Left lung (tissue), 10 donors: ENCODE measurements around the gene ACTR3C. TPM values are rescaled to one million over a fixed set of nuclear protein-coding genes. Genes with fewer than 3 reads are reported as not detected.
"Not testable (repeated sequence)": the region's sequence is repeated elsewhere in the genome, so short reads cannot be mapped to it uniquely, and the experiment has no call there.

Experiments
- ATAC-seq: fragments of 200-7000 bp; cut with Tn5 transposase; one replicate; pipeline ENCODE4 v1.9.1; 2020; ENCODE audit warnings: moderate library complexity
- DNase-seq, 4 donors: peaks; one replicate each; pipeline ENCODE4 v3.0.0-alpha.2; 2013 to 2020
- H3K27ac ChIP-seq, 2 donors: fragments of 200-600 bp; sonication (generic) in 1 of 2; one replicate each; pipeline versions ENCODE4 v1.5.0 to v1.8.0; 2020 to 2021
- H3K27me3 ChIP-seq, 2 donors: fragments of 200-600 bp; sonication (generic) in 1 of 2; one replicate each; pipeline versions ENCODE4 v1.5.0 to v1.8.0; 2020 to 2021
- H3K36me3 ChIP-seq, 2 donors: fragments of 200-600 bp; sonication (generic) in 1 of 2; one replicate each; pipeline versions ENCODE4 v1.5.0 to v1.8.0; 2020 to 2021
- H3K4me1 ChIP-seq, 2 donors: fragments of 200-600 bp; one replicate each; pipeline ENCODE4 v1.8.0; 2021
- H3K4me3 ChIP-seq, 2 donors: fragments of 200-600 bp; sonication (generic) in 1 of 2; one replicate each; pipeline versions ENCODE4 v1.5.0 to v1.8.0; 2020 to 2021; ENCODE audit warnings: mild to moderate bottlenecking in 1 of 2
- H3K9me3 ChIP-seq, 2 donors: fragments of 200-600 bp; sonication (generic) in 1 of 2; one replicate each; pipeline versions ENCODE4 v1.5.0 to v1.8.0; 2020 to 2021
- intact Hi-C, 2 donors: fragments of 100-400 bp; cut with DNase I; formaldehyde crosslinking; loops; one replicate each; pipeline versions ENCODE4 v1.11.2 to v1.14.2; 2022
- polyA plus RNA-seq, 6 donors: library from polyadenylated mRNA; unstranded; fragments of 120-200 nt; gene quantifications; one replicate each; pipeline ENCODE4 v1.2.1, GENCODE V29; 2013; ENCODE audit not compliant: insufficient read length in 6 of 6
- total RNA-seq, 2 donors: library from RNA; stranded (reverse); fragmentation: NEBNext Ultra II Directional; extraction: Animal tissue kit (Norgen Biotek cat#: 25700); gene quantifications; one replicate each; pipeline ENCODE4 v1.2.1, GENCODE V29; 2021
- TF ChIP-seq, protein P1 (sequence below), 2 donors: fragments of 200-600 bp; sonication (generic) in 1 of 2; IDR thresholded peaks; one replicate each; pipeline versions ENCODE4 v1.5.0 to v1.8.0; 2021; ENCODE audit warnings: antibody characterized with exemption in 2 of 2
- donor health status: DM: no; HTN: yes; CAD: no.
- donor health status: DM: no; HTN: no; CAD: no.

Gene ACTR3C
- total and polyA plus RNA-seq, 8 donors: 3.4 to 25.1 (median 6.1) TPM

DNA sequence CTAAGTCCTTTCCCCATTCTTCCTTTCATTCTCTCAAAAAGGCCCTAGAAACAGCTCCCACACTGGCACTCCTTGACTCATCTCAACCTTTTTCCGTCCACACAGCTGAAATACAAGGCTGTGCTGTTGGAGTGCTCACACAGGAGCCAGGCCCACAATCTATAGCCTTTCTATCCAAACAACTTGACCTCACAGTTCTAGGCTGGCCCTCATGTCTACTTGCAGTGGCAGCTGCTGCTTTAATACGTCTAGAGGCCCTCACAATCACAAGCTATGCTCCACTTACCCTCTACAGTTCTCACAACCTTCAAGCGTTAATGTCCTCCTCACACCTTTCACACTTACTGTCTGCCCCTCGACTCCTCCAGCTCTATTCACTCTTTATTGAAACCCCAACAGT, 12.2 kb downstream of the ACTR3C start:
- Histone ChIP-seq H3K36me3 (no peaks in the 10 kb centered on the region), H3K4me1 (no peaks in the 10 kb centered on the region), H3K27me3 (no peaks in the 10 kb centered on the region), H3K27ac (no peak overlapping the region), H3K9me3 (no peaks in the 10 kb centered on the region), H3K4me3 (no peak overlapping the region)
- no peak for ATAC-seq
- intact Hi-C loops: no loop called here
- TF ChIP-seq, protein P1, sequence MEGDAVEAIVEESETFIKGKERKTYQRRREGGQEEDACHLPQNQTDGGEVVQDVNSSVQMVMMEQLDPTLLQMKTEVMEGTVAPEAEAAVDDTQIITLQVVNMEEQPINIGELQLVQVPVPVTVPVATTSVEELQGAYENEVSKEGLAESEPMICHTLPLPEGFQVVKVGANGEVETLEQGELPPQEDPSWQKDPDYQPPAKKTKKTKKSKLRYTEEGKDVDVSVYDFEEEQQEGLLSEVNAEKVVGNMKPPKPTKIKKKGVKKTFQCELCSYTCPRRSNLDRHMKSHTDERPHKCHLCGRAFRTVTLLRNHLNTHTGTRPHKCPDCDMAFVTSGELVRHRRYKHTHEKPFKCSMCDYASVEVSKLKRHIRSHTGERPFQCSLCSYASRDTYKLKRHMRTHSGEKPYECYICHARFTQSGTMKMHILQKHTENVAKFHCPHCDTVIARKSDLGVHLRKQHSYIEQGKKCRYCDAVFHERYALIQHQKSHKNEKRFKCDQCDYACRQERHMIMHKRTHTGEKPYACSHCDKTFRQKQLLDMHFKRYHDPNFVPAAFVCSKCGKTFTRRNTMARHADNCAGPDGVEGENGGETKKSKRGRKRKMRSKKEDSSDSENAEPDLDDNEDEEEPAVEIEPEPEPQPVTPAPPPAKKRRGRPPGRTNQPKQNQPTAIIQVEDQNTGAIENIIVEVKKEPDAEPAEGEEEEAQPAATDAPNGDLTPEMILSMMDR (IDR thresholded peaks at IDR 0.05): no peak
- no peak for DNase-seq

DNA sequence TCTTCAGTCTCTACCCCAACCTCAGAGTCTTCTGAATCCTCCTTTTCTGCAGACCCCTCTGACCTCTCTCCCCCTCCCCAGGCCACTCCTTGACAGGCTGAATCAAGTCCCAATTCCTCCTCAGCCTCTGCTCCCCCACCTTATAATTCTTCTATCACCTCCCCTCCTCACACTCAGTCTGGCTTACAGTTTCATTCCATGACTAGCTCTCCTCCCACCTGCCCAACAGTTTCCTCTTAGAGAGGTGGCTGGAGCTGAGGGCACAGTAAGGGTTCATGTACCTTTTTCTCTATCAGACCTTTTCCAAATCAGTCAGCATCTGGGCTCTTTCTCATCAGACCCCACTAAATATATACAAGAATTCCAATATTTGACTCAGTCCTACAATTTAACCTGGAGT, 14.8 kb downstream of the ACTR3C start:
- Histone ChIP-seq H3K4me1 (peaks cover 3 to 7% of the 10 kb centered on the region in 2 donors), H3K27ac (peak overlapping the region in 1 of 2 donors; percentile 39), H3K9me3 (no peaks in the 10 kb centered on the region), H3K36me3 (no peaks in the 10 kb centered on the region), H3K27me3 (no peaks in the 10 kb centered on the region), H3K4me3 (peak overlapping the region in 1 of 2 donors; percentile 14)
- TF ChIP-seq, protein P1 (IDR thresholded peaks at IDR 0.05): no peak
- intact Hi-C loops: no loop called here
- ATAC-seq (no peak), DNase-seq (no peak)

DNA sequence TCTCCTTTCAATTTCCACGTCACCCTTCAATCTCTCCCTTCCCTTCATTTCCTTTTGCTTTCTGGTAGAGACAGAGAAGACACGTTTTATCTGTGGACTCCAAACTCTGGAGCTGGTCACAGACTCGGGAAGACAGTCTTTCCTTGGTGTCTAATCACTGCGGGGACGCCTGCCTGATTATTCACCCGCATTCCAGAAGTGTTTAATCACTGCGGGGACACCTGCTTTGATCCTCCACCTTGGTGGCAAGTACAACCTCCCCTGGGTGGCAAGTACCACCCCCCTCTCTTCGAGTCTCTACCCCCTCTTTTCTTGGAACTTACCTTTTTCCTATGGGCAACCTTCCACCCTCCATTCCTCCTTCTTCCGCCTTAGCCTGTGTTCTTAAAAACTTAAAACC, 15.4 kb downstream of the ACTR3C start:
- no peak overlapping the region for H3K4me3 ChIP-seq
- intact Hi-C loops: no loop called here

DNA sequence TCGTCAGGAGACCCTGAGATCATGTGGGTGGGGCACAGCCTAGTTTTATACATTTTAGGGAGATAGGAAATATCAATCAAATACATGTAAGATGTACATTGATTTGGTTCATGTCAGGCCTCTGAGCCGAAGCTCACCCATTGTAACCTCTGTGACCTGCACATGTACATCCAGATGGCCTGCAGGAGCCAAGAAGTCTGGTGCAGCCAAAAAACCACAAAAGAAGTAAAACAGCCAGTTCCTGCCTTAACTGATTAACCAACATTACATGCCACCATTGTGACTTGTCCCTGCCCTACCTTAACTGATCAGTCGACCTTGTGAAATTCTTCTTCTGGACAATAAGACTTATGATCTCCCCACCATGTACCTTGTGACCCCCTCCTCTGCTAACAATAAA, 16.2 kb downstream of the ACTR3C start:
- TF ChIP-seq, protein P1 (IDR thresholded peaks at IDR 0.05): no peak
- no peak overlapping the region for H3K27ac ChIP-seq
- no peaks in the 10 kb centered on the region for H3K36me3 ChIP-seq
- ATAC-seq: no peak
- no peak for DNase-seq
- H3K4me1 ChIP-seq: peaks cover 3 to 7% of the 10 kb centered on the region in 2 donors
- H3K9me3 ChIP-seq: no peaks in the 10 kb centered on the region
- H3K27me3 ChIP-seq: no peaks in the 10 kb centered on the region
- no peak overlapping the region for H3K4me3 ChIP-seq
- intact Hi-C loops: no loop called here

More for the DNA sequence above, 15.4 kb downstream of the ACTR3C start:
- Histone ChIP-seq H3K27me3 (no peaks in the 10 kb centered on the region), H3K9me3 (no peaks in the 10 kb centered on the region), H3K4me1 (peaks cover 3 to 7% of the 10 kb centered on the region in 2 donors), H3K36me3 (no peaks in the 10 kb centered on the region), H3K27ac (peak overlapping the region; percentile 23 to 39)
- ATAC-seq: peak; percentile 41
- TF ChIP-seq, protein P1 (IDR thresholded peaks at IDR 0.05): no peak
- DNase-seq: no peak

DNA sequence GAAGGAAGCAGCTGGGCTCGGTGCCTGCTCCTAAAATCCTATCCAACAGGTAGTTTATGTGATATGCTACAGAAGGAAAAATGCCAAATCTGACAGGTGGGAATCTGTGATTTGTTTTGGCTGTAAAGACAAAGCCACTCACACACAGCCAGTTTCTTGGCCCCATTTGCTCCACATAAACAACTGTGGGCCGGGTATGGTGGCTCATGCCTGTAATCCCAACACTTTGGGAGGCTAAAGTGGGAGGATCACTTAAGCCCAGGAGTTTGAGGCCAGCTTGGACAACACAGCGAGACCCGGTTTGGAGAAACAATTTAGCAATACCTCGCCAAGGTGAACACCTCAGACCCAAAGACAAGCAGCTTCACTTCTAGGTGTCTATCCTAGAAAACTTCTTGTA, 17.0 kb downstream of the ACTR3C start:
- H3K27me3 ChIP-seq, H3K9me3 ChIP-seq, intact Hi-C loops, DNase-seq, H3K4me1 ChIP-seq, H3K36me3 ChIP-seq, ATAC-seq, H3K4me3 ChIP-seq, H3K27ac ChIP-seq: not testable (repeated sequence)

DNA sequence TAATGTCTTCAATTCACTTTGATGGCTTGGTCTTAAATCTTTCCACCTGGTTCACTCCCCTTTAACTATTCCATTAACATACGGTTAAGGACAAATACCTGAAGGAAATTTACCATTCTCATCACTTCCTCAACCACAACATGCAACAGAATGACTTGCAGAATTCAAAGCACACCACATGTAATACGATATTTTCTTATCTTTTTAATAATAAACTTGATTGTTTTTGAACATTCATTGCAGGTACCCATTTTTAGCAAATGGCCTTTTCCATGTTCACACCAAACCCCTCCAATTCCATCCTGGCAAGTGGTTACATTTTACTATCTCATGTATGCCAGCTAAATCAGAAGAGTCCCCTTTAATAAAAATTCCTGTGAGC, 17.5 kb downstream of the ACTR3C start:
- ATAC-seq, intact Hi-C loops, DNase-seq: not testable (repeated sequence)

DNA sequence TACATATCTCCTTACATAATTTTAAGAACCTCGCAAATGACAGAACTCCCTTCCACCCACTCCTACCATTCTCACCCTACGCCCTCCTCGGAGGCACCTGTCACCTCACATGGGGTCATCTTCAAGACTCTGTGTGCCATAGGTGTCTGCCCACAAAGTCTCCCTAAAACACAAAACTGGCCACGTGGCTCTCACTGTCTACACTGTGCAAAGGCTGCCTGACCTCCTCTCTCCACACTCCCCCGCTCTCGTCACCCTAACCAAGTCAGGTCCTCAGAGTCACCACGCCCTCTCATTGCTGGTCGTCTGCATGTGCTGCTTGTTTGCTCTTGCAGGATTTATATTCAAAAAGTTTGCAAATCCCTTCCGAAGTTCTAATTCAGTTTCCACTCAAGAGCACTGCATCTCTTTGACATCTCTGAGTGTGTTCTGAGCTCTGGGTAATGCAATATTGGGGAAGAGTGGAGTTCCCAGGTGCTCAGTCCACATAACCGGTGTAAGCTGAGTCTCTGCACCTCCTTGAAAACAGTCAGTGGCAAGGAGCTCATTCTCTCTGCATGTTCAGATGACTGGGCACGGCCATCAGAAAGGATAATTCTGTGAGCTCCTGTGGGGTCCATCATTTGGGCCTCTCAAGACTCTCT, 18.0 kb downstream of the ACTR3C start:
- H3K27me3 ChIP-seq, H3K36me3 ChIP-seq, H3K4me3 ChIP-seq, H3K9me3 ChIP-seq, DNase-seq, intact Hi-C loops, H3K4me1 ChIP-seq: not testable (repeated sequence)
- peak overlapping the region; percentile 33 to 37 for H3K27ac ChIP-seq
- peak; percentile 67 for ATAC-seq

More for the DNA sequence above, 17.5 kb downstream of the ACTR3C start:
- H3K36me3 ChIP-seq, H3K27ac ChIP-seq, H3K27me3 ChIP-seq, H3K4me1 ChIP-seq, H3K9me3 ChIP-seq, H3K4me3 ChIP-seq: not testable (repeated sequence)

DNA sequence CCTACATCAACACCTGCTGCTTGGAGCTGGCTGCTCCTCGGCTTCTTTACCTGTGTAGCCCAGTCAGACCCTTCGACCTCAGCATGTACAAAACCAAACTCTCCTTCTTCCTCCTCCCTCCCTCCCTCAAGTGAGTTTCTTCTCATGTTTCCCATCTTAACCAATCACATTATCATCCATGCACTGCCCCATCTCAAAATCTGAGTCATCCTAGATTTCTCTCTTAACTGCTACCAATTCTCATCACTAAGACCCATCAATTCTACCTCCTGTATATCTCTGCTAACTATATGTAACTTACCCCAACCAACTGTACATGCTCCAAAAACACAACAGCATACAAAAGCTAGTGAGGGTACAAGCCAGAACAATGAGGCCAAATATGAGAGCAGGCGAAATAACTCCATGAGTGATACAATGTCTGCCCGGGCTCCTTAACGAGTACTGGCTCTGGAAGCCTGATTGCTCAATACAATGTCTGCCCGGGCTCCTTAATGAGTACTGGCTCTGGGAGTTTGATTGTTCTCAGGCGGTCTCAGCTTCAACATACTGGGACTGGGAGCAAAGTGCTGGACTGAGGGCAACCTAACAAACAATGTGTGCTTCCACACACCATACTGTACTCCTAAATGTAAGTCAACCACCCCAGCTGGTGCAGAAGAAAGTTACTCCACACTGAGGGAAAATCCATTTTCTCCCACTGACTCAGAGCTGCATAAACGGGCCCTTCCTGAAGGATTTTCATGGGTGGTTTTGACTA, 18.7 kb downstream of the ACTR3C start:
- H3K9me3 ChIP-seq, H3K4me3 ChIP-seq, H3K36me3 ChIP-seq, H3K4me1 ChIP-seq, intact Hi-C loops, DNase-seq, H3K27me3 ChIP-seq: not testable (repeated sequence)
- ATAC-seq: peak; percentile 80
- peak overlapping the region; percentile 33 to 37 for H3K27ac ChIP-seq

DNA sequence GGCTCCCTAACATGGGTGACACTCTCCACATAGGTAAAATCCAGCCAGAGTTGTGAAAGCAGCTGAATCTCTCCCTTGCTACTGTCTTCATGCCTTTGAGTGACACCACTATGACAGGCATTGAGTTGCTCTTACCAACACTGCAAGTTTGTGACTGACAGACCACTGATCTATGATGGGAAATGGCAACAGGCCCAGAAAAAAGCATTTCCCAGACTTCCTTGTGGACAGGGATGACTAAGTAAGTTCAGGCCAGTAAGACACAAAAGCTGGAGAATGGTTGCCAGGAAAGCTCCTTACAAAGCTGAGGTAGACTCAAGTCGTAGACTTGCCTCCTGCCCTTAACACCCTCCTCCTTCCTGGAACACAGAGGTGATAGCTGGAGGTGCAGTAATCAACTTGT, 20.4 kb downstream of the ACTR3C start:
- H3K27ac ChIP-seq, H3K4me3 ChIP-seq, H3K36me3 ChIP-seq, H3K4me1 ChIP-seq, intact Hi-C loops, H3K27me3 ChIP-seq, H3K9me3 ChIP-seq, ATAC-seq, DNase-seq: not testable (repeated sequence)
